HG03066 (cell line): ENCODE data around the gene PDE7B.

Source experiments
- ATAC-seq: cut with Tn5 transposase; IDR thresholded peaks from one replicate; pipeline ENCODE4 v1.9.1; 2021; ENCODE audit warnings: low read depth; ENCODE audit not compliant: unreplicated experiment

The PDE7B gene

DNA sequence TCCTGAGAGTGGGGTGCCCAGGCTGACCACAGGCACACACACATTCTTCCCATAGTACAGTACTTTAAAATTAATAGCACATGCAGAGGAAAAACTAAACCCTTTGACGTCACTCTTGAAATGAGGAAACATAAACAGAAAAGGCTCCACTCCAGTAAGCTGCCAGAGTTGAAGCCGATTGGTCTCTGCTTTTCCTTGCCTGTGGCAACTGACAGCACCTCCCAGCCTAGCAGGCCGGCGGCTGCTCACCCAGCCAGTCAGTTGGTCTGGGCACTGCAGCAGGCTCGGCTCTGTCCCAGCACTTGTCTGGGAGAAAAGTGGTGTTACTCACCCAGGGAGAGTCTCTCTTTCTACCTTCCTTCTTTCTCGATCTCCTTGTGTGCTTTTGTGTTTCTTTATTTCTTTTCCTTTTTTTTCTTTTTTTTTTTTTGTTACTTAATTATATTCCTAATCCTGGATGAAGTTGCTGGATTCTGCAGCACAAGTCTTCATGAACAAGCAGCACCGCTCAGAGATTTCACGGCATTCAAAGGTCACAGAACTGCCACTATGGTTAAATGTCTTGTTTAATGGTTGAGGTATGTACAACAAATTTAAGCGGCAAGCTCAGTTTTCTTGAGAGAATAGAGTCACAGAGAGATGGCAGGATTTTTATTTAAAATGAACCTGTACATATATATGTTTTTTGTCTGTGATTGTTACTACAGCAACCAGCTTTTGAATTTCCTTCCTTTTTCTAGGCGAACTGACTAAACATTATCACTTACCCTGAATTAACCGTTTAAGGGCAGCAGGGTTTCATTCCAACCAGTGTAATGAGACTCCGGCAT is at the start of gene PDE7B:
Gene PDE7B, plus strand, starts transcription at position 260 of the 830 bp plus-strand sequence.
- ATAC-seq = peak; percentile 78

DNA sequence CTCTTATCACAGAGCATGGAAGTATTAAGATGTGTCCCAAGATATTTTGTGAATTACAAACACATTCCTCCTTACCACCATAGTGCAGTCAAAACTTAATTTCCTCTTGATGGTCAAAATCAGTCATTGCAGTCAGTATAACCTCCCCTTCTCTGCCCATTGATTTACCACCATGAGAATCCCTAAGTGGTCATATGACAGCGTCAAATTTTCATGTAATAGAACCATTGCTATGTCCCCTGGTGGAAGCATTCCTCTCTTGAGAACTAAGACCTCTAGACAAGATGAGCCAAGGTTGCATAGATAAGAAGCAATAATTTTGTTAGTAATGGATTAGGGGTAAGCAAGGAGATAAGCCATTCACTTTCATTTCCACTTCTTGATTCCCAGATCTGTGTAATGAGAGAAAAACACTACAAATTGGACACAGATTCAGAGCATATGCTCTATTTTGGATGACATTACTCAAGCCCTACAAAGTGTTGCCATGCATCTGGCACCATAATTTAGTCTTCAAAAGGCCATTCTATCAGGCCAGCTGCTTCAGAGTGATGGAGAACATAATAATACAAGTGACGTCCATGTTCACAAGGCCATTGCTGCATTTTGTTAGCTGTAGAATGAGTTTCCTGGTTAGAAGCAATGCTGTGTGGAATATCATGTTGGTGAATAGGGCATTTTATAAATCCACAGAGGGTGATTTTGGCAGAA is 49.6 kb upstream of the PDE7B start:
- ATAC-seq = no peak

DNA sequence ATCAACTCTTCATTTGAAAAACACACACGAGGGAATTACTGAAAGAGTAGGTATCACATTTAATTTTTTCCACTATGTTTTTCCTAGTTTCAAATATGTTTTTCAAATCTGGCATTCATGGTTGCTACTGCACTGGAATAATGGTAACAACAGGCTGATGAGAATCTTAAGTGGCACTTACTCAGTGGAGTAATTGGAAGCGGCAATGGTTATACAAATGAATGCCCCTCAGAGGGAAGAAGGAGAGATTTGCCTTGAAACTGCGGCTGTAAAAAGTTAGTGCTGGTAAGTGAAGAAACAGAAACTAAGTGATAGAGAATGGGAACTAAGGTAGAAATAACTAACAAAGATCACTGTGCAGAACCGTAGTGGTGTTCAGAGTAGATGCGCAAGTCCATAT is 41.0 kb upstream of the PDE7B start:
- no peak for ATAC-seq

DNA sequence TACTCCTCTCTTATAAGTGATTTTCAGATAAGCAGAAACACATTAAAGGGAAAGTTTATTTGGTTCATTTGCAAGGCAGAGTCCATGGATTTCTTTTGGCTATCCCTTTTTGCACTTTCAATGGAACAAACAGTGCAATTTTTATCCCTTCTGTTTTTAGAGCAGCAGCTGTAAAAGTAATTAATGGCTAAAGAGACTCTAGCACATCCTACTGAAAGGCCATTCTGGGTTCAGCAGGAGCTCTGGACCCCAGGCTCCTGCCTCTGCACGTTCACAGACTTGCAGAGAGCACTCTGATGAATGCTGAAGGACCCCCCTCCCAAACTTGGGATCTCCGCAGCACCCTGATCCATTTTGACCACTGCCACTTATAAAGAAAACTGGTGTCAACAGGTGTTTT is 40.3 kb upstream of the PDE7B start:
- no peak for ATAC-seq

DNA sequence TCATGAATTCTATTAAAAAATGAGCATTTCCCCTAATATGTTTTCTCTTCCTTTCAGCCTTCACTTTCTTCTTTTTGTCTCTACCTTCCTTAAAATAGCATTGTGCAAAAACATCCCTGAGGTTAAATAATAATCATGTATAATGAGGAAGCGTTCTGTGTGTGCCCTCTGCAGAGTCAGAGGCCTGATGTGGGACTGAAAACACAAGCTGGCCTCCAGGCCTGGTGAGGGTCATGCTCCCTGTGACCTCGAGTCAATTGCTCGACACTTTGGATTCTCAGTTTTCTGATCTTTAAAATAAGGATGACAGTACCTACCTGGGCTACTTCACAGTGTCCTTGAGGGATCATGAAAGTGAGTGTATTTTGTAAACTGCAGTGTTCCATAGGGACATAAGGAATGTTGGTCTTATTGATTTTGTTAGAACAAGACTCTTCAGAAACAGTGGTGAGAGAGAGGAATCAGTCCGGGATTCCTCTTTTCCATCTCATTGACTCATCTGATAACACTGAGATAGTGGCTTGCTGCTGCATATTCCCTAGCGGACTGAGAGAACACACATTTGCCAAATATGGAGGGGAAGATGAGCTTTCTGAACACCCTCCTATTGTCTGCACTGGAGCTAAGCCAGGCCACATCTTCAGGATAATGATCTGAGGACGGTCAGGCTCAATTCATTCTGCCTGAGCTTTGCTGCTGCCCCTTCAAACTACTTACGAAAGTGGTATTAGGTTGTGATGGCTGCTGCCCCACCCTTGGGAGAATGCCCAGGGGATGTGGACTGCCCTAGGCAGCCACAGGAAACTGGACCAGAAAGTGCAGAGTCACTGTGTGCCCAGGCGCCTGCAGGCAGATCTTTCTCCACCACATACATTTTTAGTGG is 39.6 kb upstream of the PDE7B start:
- no peak for ATAC-seq

DNA sequence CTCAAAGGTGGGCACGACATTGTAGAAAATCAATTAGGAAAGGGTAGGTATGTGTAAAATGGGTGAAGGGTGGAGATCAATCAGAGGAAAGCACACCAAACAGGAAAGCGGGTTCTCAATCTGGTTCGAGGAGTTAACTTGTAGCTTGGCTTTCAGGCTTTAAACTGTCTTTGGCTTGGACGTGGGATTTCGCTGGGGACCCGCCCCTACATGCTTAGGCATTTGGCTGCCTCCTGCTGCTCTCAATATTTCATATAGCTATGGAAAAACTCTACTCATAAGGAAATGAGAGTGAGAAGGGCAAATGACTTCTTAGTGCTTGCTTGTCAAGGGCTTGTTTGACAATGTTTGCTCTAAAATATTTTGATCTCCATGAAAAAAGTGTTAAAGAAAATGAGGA is 38.1 kb upstream of the PDE7B start:
- no peak for ATAC-seq

DNA sequence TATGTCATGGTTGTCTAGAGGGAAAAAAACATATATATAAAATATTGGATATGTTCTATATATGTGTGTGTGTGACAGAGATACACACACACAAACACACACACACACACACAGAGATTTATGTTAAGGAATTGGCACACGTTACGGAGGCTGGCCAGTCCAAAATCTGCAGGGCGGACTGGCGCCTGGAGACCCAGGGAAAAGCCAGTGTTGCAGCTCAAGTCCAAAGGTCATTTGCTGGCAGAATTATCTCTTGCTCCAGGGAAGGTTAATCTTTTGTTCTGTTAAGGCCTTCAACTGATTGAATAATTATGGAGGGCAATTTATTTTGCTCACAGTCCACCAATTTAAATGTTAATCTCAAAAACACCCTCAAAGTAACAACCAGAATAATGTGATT is 37.5 kb upstream of the PDE7B start:
- ATAC-seq = no peak

DNA sequence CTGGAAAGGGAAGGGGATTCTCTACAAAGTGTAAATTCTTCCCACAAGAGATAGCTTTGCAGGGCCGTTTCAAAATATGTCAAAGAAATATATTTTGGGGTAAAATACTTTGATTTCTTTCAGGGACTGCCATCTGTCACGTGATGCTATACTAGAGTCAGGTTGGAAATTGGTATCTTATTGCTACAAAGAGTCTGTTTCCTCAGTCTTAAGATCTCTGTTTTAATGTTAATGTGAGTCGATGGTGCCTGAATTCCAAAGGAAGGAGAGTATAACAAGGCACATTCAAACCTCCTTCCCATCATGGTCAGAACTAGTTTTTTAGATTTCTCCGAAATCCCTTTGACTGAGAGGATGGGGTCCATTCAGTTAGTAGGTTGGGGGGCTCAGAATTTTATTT is 36.3 kb upstream of the PDE7B start:
- ATAC-seq = no peak

DNA sequence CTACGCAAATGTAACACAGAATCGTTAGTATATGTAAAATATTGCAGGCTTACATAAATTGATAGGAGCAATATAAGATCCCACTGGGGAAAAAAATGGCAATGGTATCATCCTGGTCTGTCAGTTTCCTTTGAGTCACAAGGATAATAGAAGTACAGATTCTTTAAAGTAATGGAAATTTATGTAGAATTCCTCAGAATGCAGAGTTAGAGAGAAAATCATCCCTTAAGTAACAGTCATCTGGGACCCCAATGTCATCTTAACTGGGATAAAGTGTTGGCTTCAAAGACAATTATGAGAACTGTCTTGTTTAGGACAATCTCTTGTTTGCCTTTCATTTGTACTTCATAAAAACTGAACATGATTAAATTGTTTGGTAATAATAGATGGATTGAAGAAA is 34.5 kb upstream of the PDE7B start:
- no peak for ATAC-seq

DNA sequence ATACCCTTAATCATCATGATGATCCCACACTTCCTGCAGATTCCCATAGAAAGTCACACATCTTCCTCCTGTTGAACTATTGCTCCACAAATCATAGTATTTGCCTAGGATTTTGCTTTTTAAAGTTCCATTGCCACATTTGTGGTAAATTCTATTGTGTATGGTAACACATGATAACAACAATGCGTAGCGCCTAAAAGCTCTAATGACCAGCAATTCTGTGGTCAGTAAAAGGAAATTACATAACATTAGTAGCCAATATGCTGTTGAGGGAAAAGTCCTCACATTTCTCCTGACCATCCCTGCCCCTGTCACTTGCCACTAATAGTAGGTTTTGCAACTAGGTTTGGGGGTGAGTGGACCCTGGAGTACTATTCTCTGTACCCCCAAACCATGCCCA is 31.8 kb upstream of the PDE7B start:
- no peak for ATAC-seq

DNA sequence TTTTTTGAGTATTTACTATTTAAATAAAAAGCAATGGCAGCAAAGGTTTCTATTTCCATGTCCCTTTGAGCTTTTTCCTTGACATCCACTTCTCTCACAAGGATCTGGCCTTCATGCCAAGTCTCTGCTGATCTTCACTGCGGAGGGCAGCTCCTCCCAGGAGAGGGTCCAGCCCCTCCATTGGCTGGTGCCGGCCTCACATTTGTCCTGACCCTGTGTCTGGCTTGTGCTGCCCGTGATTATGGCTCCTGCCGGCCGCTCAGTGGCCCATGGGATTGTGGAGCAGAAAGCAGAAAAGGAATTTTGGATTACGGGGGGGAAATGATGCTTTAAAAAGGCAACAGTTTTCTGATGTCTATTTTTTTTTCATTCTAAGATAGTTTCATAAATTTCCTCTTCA is 31.2 kb upstream of the PDE7B start:
- no peak for ATAC-seq

DNA sequence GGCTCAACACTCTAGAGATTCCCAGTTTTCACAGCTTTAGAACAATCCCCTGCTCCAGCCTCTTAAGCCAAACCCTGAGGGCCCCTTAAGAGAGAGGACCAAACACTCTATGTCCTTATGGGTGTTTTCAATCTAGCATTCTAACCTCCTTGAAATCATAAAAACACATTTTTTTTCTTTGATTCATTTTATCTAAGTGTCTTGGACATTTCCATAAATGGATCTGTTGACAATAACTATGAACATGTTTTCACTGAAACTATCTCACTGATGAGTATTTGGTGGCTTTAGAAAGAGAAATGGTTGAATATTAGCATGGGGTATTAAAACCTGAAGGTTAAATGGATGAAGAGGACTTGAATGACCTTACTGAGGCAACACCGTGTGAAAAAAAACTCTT is 27.6 kb upstream of the PDE7B start:
- ATAC-seq = no peak

DNA sequence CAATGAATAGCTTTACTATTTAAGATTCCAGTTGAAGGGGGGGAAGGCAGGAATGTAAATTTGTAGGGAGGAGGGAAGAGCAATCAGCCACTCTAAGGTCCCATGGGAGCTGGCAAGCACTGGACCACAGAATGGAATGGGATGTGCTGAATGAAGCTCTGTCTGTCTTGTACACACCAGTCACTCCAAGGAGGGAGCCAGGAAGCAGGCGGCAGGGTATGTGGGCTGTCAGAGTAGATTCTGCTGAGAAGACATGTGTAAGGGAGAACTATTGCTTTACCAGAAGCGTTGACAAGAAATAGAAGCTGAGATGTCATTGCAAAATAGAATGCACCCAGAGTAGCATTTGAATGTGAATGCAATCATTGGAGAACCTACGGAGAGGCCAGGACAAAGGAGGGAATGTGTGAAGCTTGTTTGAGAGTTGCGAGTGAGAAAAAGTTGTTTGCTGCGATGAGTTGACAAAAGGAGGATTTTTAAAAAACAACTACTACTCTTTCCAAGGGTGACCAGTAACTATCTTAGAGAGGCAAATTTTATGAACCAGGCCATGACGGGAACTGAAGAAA is 25.2 kb upstream of the PDE7B start:
- no peak for ATAC-seq

DNA sequence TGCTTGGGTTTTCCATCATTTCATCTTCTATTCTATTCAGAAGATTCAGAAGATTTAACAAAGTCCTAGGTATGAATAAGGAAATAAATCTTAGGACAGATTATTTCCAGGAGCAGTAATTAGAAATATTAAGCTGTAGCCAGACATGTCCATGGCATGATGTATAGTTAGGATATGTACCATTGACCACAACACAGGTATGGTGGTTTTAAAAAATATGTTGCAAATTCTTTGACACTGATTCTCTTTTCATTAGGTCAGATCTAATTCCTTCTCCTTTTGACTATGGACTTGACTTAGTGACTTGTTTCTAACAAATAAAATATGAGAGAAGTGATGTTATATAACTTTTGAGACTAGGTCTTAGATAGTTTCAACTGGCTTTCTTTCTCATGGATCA is 23.5 kb upstream of the PDE7B start:
- ATAC-seq = no peak

DNA sequence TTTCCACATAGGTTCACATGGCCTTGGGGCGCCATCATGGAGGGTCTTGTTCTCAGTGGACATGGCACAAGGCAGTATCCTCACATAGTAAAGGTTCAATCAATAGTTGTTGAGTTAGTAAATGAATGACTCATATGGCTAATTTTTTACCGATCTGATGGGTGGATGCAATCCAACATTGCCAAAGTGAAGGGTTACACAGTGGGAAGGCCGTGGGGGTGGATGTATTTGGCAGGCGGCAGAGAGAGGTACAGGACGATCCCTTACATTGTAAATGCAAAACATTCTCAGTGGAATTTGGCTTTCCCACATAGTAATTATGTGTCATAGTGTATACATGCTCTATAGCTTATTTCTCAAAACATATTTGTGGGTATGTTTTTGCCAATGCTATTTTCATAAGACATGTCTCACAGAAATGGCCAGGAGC is 21.0 kb upstream of the PDE7B start:
- ATAC-seq = no peak

DNA sequence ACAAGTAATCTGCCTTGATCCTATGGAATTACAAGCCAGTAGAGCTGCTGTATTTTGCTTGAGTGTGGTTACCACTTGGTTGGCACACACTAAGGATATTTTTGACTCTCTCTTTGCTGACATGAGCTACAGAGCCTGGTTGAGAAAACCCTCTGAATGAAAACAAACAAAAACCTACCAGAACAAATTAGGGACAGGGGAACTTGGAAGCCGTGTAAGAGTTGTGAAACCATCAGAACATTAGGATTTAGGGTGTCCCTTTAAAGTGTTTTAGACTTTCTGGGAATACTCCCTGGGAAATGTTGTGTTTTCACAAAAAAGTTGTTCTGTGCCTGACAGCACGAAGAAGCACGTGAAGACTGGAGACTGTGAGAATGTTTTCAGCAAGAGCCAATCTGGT is 20.5 kb upstream of the PDE7B start:
- ATAC-seq = no peak

DNA sequence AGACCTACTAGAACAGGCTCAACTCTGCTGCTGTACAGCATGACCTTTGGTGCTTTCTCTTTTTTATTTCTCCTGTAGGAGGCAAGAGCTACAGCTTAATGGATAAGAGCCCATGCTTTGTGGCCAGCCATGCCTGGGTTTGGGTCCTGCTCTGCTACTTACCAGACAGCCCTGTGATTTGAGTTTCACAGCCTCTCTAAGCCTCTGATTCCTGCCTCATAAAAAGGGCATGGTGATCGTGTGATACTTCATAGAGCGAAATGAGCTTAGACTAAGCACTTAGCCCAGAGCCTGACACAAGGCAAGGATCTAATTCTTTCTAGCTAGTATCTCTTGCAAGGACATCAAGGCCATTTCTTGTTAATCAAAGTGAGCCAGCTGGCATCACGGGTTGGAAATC is 19.3 kb upstream of the PDE7B start:
- ATAC-seq = no peak

DNA sequence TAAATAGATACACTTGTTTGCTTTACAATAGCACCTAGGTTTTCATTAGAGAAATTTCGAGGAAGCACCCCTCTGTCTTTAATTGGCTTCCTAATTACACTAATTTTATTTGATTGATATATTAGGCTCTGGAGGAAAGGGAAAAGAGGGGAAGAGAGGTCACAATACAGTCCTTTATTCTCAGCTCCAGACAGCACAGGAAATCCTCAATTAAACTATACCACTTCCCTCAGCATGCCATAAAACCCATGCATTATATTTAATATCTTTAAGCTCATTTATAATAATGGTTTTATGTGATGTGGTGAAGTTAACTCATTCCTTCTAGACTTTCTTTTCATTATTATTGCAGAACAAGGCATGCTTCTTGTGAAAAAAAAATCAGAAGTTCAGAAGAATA is 17.7 kb upstream of the PDE7B start:
- ATAC-seq = no peak

DNA sequence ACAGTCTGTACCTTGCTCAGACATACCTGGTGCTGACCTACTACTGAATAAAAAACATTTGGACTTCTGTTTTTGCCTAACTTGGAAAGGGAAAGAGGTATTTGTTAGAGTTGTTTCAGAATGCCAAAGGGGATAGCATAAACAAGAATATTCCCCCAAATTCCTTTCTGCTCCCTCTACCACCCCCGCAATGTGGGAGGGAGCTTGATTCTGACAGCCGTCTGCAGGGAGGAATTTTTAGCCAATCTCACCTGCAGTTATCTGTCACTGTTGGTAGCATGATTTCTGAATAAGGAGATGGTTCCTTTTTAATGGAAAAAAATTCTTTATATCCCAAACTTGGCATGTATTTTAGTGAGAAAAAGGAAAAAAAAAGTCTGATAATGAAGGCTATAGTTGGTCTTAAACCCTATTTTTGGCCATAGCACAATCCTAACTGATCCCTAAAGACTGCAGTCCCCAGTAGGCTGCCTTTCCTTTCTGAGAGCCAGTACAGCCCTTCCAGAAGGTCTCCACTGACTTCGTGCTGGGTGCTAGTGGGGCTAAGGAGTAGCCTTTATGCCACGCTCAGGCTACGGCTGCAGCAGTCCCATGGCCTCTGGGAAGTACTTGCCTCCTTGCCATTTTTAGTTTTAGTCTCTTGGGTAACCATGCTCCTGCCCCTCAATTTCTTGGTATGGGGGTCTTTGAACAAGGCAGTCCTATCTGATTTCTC is 13.6 kb upstream of the PDE7B start:
- ATAC-seq = no peak

DNA sequence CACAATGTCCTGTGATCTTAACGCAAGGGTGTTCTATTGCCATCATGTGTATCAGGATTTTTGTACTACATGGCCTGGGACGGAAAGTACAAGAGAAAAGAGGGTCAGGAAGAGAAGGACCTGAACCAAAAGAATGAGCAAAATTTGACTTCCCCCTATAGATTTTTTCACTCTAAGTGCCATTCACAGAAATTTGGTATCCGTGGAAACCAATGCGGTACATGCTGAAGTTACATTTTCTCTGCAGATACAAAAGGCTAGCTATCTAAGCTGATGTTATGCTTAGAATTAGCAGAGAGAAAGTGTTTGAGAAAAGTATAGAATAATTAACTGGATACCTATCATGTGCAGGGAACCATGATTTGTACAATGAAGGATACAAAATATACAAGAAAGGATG is 12.4 kb upstream of the PDE7B start:
- no peak for ATAC-seq
